HepG2 (cell line): ENCODE results near the gene NEURL4.

ENCODE experiments used
- POLR2A ChIP-seq, 2 experiments: IDR thresholded peaks; 2 replicates each; pipeline ENCODE4 v1.6.1; 2011; ENCODE audit warnings: low read depth in 2 of 2, low read length in 2 of 2, mild to moderate bottlenecking in 1 of 2, moderate library complexity in 1 of 2; ENCODE audit not compliant: insufficient read depth in 1 of 2
- RAD21 ChIP-seq: fragments of 450-650 bp; formaldehyde crosslinking; IDR thresholded peaks from 2 replicates; pipeline ENCODE4 v1.5.0; 2020; ENCODE audit warnings: mild to moderate bottlenecking
- ZMAT3 ChIP-seq: sonication (generic); formaldehyde crosslinking; conservative IDR thresholded peaks from 2 replicates; pipeline ENCODE4 v1.7.0; 2021; ENCODE audit warnings: missing genetic modification reagents
- TF ChIP-seq, protein P1 (sequence below), 2 experiments: sonication (generic) in 1 of 2; formaldehyde crosslinking in 1 of 2; IDR thresholded peaks; 2 replicates each; pipeline versions ENCODE4 v1.5.1 to v1.6.1; 2011 to 2020; ENCODE audit warnings: borderline replicate concordance in 1 of 2, low read depth in 1 of 2, low read length in 1 of 2, mild to moderate bottlenecking in 1 of 2, missing genetic modification reagents in 1 of 2, moderate library complexity in 1 of 2

- TF ChIP-seq, protein P1, sequence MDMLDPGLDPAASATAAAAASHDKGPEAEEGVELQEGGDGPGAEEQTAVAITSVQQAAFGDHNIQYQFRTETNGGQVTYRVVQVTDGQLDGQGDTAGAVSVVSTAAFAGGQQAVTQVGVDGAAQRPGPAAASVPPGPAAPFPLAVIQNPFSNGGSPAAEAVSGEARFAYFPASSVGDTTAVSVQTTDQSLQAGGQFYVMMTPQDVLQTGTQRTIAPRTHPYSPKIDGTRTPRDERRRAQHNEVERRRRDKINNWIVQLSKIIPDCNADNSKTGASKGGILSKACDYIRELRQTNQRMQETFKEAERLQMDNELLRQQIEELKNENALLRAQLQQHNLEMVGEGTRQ (IDR thresholded peaks at IDR 0.05; ENCODE audit: low read depth, low read length) = no peak
- TF ChIP-seq, protein P1 (CRISPR knock-in tag; IDR thresholded peaks at IDR 0.05; ENCODE audit: borderline replicate concordance) = no peak
- TF ChIP-seq RAD21 (CRISPR knock-in tag) = no peak
- no peak for TF ChIP-seq ZMAT3 (CRISPR knock-in tag)
- no peak for TF ChIP-seq POLR2A (IDR thresholded peaks at IDR 0.05; ENCODE audit: insufficient read depth in 1 of 2, low read depth in 2 of 2, low read length in 2 of 2)
Observed at GRCh38 chr17:7374353-7374752, 45.2 kb upstream of the NEURL4 start.
